Measurements from ENCODE around the gene ROBO4.

Gene ROBO4

DNA sequence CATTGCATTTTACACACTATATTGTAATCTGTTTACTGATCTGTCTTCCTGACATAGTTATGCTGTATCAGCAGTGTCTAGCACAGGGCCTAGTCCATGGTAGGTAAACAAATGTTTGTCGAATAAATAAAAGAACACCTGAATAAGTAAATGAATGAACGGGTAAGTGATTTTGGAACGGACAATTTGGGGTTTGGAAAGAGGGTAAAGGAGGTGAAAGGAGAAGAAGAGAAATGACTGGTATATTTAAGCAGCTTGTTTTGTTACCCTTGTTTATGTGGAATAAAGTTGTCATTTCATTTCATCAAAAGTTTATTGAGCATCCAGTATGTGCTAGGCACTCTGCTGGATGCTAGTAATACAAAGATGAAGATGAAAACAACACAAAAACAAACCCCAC lies 21.3 kb upstream of the ROBO4 start, which contains the start of gene HEPN1:
Gene HEPN1 (plus strand): TSS at position 301 of the 400 bp plus-strand sequence.
- no peak for DNase-seq (ENCODE audit: low read depth)

GRCh38 chr11:124917115-124917637 lies 19.5 kb upstream of the ROBO4 start:
- no peak for DNase-seq (ENCODE audit: low read depth)

DNA sequence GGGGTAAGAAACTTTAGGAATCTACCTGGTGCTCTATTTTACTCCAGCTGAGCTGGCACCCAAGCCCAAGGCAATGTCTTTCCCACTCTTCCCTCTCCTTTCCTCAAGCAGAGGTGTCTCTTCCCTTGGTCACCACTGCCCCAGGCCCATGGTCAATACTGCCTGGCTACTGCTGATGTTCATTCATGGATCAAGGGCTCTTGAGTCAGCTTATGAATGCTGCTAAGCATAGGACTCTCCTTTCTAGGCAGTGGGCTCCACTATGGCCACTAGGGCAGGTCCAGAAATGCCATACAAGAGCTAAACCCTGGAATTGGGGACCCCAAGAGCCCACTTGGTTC lies 18.7 kb upstream of the ROBO4 start:
- DNase-seq (ENCODE audit: low read depth) = no peak

DNA sequence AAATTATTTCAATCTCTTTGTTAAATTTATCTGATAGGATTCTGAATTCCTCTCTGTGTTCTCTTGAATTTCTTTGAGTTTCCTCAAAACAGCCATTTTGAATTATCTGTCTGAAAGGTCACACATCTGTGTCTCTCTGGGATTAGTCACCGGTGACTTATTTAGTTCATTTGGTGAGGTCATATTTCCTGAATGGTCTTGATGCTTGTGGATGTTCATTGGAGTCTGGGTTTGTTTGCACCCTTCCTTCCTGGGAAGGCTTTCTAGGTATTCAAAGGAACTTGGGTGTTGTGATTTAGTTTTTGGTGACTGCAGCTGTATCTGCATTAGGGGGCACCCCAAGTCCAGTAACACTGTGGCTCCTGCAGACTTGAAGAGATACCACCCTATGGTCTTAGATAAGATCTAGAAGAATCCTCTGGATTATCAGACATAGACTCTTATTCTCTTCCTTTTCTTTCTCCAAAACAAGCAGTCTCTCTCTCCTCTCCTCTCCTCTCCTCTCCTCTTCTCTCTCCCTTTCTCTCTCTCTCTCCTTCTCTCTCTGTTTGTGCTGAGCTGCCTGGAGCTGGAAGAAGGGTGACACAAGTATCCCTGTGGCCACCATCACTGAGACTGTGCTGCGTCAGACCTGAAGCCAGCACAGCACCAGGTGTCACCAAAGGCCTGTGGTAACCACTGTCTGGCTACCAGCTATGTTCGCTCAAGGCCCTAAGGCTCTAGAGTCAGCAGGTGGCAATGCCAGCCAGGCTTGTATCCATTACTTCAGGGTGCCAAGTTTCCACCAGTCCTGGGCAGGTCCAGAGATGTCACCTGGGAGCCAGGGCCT lies 18.1 kb upstream of the ROBO4 start:
- peak; percentile 60 for DNase-seq (ENCODE audit: low read depth)

GRCh38 chr11:124902616-124903015 lies 5.0 kb upstream of the ROBO4 start:
- no peak for DNase-seq (ENCODE audit: low read depth)

DNA sequence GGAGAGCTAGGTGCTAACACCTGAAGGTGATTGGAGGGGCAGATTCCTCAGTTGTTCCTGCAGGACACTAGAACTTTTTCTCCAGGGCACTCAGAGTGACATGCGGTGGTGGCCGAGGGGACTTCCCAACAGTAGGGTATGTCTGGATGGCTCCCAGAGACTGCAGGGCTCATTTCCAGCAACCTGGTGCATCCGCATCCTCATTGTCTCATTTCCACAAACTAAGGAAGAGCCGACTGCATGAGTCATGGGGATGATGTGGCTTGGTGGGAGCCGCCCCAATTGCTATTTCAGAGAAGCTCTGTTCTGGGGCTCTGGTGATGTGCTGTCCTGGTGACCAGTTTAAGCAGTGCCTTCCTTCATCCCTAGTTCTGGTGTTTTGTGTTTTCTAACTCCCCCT lies 2.8 kb upstream of the ROBO4 start:
- peak; percentile 95 for DNase-seq (ENCODE audit: low read depth)

DNA sequence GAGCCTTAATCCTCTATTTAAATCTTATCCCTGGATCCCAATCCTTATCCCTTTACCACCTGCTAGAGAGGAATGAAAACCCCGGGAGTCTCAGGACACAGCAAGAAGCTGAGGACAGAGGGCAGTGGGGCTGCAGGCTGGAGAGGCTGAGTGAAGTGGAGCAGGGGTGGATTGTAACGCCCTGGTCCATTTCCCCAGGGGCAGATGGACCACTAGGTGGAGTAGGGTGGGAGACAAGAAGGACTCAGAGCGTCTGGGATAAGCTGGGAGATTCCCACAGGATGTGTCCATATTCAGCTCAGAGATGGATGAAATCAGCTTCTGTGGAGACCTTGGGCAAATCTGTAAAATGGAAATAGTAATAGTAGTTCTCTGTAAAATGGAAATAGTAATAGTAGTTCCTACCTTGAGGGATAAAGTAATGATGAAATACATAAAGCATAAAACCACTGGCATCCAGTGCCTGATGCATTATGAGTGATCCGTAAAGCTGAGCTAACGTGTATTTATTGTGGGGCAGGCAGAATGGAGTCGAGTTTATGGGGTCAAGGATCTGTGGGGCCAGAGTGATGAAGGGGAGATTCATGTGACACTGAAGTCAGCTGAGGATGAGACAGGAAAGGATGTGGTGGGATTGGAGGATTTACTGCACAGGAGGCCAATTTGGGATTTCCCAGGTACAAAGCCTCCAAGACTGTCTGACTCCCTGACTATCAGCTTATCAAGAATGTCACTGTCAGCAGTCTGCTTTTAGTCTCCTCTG lies 1.9 kb upstream of the ROBO4 start:
- no peak for DNase-seq (ENCODE audit: low read depth)

- peak; percentile 87 for DNase-seq (ENCODE audit: low read depth)
Observed at GRCh38 chr11:124898711-124899110, 1.0 kb upstream of the ROBO4 start.

- DNase-seq (ENCODE audit: low read depth) = peak; percentile 92
Observed at GRCh38 chr11:124898263-124898680, 607 bp upstream of the ROBO4 start.

- DNase-seq (ENCODE audit: low read depth) = no peak
Observed at GRCh38 chr11:124896821-124897391, 759 bp downstream of the ROBO4 start.

- peak; percentile 73 for DNase-seq (ENCODE audit: low read depth)
Observed at GRCh38 chr11:124896071-124896750, 1.5 kb downstream of the ROBO4 start.

DNA sequence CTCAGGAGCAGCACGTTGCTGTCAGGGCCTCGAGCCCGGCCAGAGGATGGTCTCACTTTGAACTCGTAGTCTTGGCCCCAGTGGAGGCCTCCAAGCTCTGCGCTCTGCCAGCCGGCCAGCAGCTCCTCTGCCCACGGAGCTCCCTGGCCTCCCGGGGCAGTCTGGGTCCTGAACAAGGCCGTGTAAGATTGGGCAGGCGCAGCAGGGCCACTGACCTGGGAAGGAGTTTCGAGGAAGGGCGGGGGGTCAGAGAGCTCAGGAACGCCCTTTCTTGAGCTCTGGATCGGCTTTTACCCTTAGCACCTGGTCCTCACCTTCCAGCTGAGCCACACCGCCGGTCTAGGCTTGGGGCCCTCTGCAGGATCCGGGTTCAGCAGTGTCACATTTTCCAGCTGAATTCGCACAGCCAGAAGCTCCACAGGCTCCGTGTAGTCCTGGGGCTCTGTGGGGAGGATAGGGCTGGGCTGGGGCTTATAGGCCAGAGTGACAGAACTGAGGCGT lies 2.1 kb downstream of the ROBO4 start:
- no peak for DNase-seq (ENCODE audit: low read depth)

GRCh38 chr11:124894606-124895430 lies 2.8 kb downstream of the ROBO4 start:
- peak; percentile 39 for DNase-seq (ENCODE audit: low read depth)

DNA sequence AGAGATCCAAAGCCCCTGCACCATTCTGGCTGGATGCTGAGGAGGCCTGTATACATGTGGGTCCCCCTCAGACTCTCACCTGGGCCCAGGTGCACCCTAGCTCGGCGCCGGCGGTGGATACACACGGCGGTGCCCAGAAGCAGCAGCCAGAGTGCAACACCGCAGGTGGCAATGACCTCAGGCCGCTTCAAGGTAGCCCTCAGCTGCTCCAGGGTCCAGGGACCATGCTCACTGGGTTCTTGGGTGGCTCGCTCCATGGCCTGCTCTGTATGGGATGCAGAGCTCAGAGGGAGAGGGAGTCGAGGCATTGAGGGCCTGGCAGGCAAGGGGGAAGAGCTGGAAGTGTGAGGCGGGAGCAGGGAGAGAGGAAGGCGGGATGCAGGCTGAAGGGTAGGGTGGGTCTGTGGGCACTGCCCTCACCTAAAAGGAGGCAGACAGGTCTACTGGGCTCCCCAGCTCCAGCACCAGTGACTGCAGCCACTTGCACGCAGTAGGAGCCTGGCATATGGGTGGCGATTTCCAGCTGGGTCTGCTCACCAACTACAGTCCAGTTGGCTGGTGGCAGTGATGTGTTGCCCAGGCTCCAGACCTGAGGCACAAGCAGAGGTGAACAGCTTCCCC lies 3.8 kb downstream of the ROBO4 start:
- no peak for DNase-seq (ENCODE audit: low read depth)

- no peak for DNase-seq (ENCODE audit: low read depth)
Observed at GRCh38 chr11:124892750-124893454, 4.8 kb downstream of the ROBO4 start.

- DNase-seq (ENCODE audit: low read depth) = no peak
Observed at GRCh38 chr11:124892146-124892545, 5.5 kb downstream of the ROBO4 start.

GRCh38 chr11:124891373-124891861 lies 6.2 kb downstream of the ROBO4 start:
- DNase-seq (ENCODE audit: low read depth) = no peak

- no peak for DNase-seq (ENCODE audit: low read depth)
Observed at GRCh38 chr11:124890683-124891372, 6.8 kb downstream of the ROBO4 start.

GRCh38 chr11:124890151-124890550 lies 7.5 kb downstream of the ROBO4 start:
- DNase-seq (ENCODE audit: low read depth) = no peak

Measured in EH (cell line).